CD4-positive, alpha-beta T cell (primary cell): ENCODE measurements around the gene RSRP1. TPM values are rescaled to one million over a fixed set of nuclear protein-coding genes. Genes with fewer than 3 reads are reported as not detected.

Source experiments
- ATAC-seq: fragments of 200-7000 bp; cut with Tn5 transposase; one replicate; pipeline ENCODE4 v1.10.0; 2022; ENCODE audit warnings: mild to moderate bottlenecking; ENCODE audit not compliant: poor library complexity
- CTCF ChIA-PET: fragments of 350-600 bp; sonication (Branson Sonifier 250); formaldehyde crosslinking; loops from one replicate; lab custom pipeline; 2021; ENCODE audit warnings: antibody characterized with exemption, inconsistent platforms; lab: Charles Lee
- POLR2A ChIA-PET: fragments of 350-600 bp; sonication (Branson Sonifier 250); formaldehyde crosslinking; loops from one replicate; lab custom pipeline; 2021; ENCODE audit warnings: antibody characterized with exemption, inconsistent platforms; lab: Charles Lee
- DNase-seq, 14 experiments: peaks; one replicate each; pipeline ENCODE4 v3.0.0-alpha.2; 2013 to 2020; ENCODE audit warnings: mixed read lengths in 2 of 14
- H3K27ac ChIP-seq, 2 donors: one replicate each; pipeline versions ENCODE4 v1.5.1 to v1.7.0; 2013; ENCODE audit warnings: low read length in 2 of 2, low read depth in 1 of 2, mild to moderate bottlenecking in 1 of 2
- H3K27me3 ChIP-seq, 2 experiments: 1 replicate in 1 of 2; 2 replicates in 1 of 2; pipeline versions ENCODE4 v1.6.1 to v1.7.0; 2013; ENCODE audit warnings: low read length in 2 of 2, control low read depth in 1 of 2, mild to moderate bottlenecking in 1 of 2, moderate library complexity in 1 of 2; ENCODE audit not compliant: insufficient read depth in 2 of 2, control insufficient read depth in 1 of 2
- H3K36me3 ChIP-seq: one replicate; pipeline ENCODE4 v1.6.1; 2013; ENCODE audit warnings: low read length, control low read depth; ENCODE audit not compliant: insufficient read depth
- H3K4me1 ChIP-seq: one replicate; pipeline ENCODE4 v1.6.1; 2013; ENCODE audit warnings: low read length, control low read depth; ENCODE audit not compliant: insufficient read depth
- H3K4me3 ChIP-seq: one replicate; pipeline ENCODE4 v1.5.1; 2013; ENCODE audit warnings: mild to moderate bottlenecking, low read length, moderate library complexity
- H3K9me3 ChIP-seq, 2 experiments: 1 replicate in 1 of 2; 2 replicates in 1 of 2; pipeline versions ENCODE4 v1.6.1 to v1.7.0; 2013; ENCODE audit warnings: low read length in 2 of 2, mild to moderate bottlenecking in 2 of 2, control low read depth in 1 of 2, moderate library complexity in 1 of 2; ENCODE audit not compliant: control insufficient read depth in 1 of 2, insufficient read depth in 1 of 2
- H3K27ac Mint-ChIP-seq: one replicate; pipeline ENCODE4 v1.8.0; 2020; ENCODE audit warnings: mixed read lengths
- H3K27me3 Mint-ChIP-seq: one replicate; pipeline ENCODE4 v1.8.0; 2021; ENCODE audit warnings: mixed read lengths
- H3K36me3 Mint-ChIP-seq: one replicate; pipeline ENCODE4 v1.8.0; 2021; ENCODE audit warnings: low read depth, mixed read lengths
- H3K4me1 Mint-ChIP-seq: one replicate; pipeline ENCODE4 v1.8.0; 2021; ENCODE audit warnings: low read depth, mixed read lengths
- H3K4me3 Mint-ChIP-seq: one replicate; pipeline ENCODE4 v1.8.0; 2020; ENCODE audit warnings: mild to moderate bottlenecking, mixed read lengths
- H3K9me3 Mint-ChIP-seq: one replicate; pipeline ENCODE4 v1.8.0; 2020; ENCODE audit warnings: mixed read lengths
- CTCF ChIP-seq: fragments of 200-600 bp; IDR thresholded peaks from one replicate; pipeline ENCODE4 v1.8.0; 2022; ENCODE audit warnings: antibody characterized with exemption, mild to moderate bottlenecking
- intact Hi-C, 2 experiments: fragments of 100-400 bp; cut with DNase I in 1 of 2; cut with micrococcal nuclease in 1 of 2; formaldehyde crosslinking; loops; one replicate each; pipeline versions ENCODE4 v1.15.1 to v1.9.0; 2023 to 2025; cut with DNase I, micrococcal nuclease
- total RNA-seq, 174 experiments: library from RNA in 2 of 174; stranded (reverse) in 2 of 174; gene quantifications; one replicate each; pipeline ENCODE4 v1.2.3 and lab custom pipeline; 2021 to 2026

The RSRP1 gene
- total RNA-seq, 2 experiments from 2014 or later, result 395 to 428 TPM

- DNase-seq (no peak), ATAC-seq (no peak)
- Mint-ChIP-seq H3K9me3 (no peaks in the 10 kb centered on the region), H3K4me3 (no peak overlapping the region), H3K36me3 (no peaks in the 10 kb centered on the region), H3K27me3 (no peaks in the 10 kb centered on the region), H3K4me1 (peaks cover 11% of the 10 kb centered on the region), H3K27ac (no peak overlapping the region)
- Histone ChIP-seq H3K36me3 (no peaks in the 10 kb centered on the region), H3K4me1 (peaks cover 3% of the 10 kb centered on the region), H3K27me3 (peaks cover 0 to 2% of the 10 kb centered on the region in 2 experiments), H3K4me3 (no peak overlapping the region), H3K27ac (no peak overlapping the region), H3K9me3 (no peaks in the 10 kb centered on the region)
- ChIA-PET POLR2A (no interaction called here), CTCF (no interaction called here)
- intact Hi-C loops, result no loop called here
- TF ChIP-seq CTCF, result no peak
These were observed 54.0 kb downstream of the RSRP1 start for GRCh38 chr1:25193229-25193628.

Other genes starting within 250 kb of the RSRP1 start
- gene SYF2, start 15.0 kb downstream of the RSRP1 start, total RNA-seq, result 10 to 100 TPM; 93.3 to 98.9 TPM
- not detected for gene RHD, start 25.1 kb upstream of the RSRP1 start, total RNA-seq
- gene TMEM50A, start 90.9 kb upstream of the RSRP1 start, total RNA-seq, result 10 to 100 TPM; 82.6 to 83.1 TPM
- 1 to 10 TPM in 1 of 2 experiments, under 1 TPM in 1; 0.25 to 1.1 TPM for gene RHCE, start 173.4 kb upstream of the RSRP1 start, total RNA-seq
- gene MACO1, start 183.4 kb upstream of the RSRP1 start, total RNA-seq, result 10 to 100 TPM; 24.1 to 24.9 TPM